BE2C (cell line): ENCODE measurements around the gene ANKRD7.

Experiments used
- DNase-seq: peaks from one replicate; pipeline ENCODE4 v3.0.0-alpha.2; 2020
- H3K27me3 ChIP-seq: fragments of 250-450 bp; sonication (Bioruptor Pico); 2 replicates; pipeline ENCODE4 v1.5.1; 2020; ENCODE audit warnings: mild to moderate bottlenecking
- H3K36me3 ChIP-seq: fragments of 250-450 bp; sonication (Bioruptor Pico); 2 replicates; pipeline ENCODE4 v1.5.1; 2020; ENCODE audit warnings: mild to moderate bottlenecking
- H3K4me1 ChIP-seq: fragments of 250-450 bp; sonication (Bioruptor Pico); 2 replicates; pipeline ENCODE4 v1.5.1; 2020
- H3K4me3 ChIP-seq: 2 replicates; pipeline ENCODE4 v1.5.1; 2011; ENCODE audit warnings: low read depth, low read length
- H3K9me3 ChIP-seq: fragments of 250-450 bp; sonication (Bioruptor Pico); 2 replicates; pipeline ENCODE4 v1.5.1; 2020
- CTCF ChIP-seq: IDR thresholded peaks from 2 replicates; pipeline ENCODE4 v1.5.1; 2012; ENCODE audit warnings: mild to moderate bottlenecking, low read depth, low read length

ANKRD7 gene

GRCh38 chr7:118259115-118259514, 34.6 kb downstream of the ANKRD7 start:
- H3K27me3 ChIP-seq: no peaks in the 10 kb centered on the region; the same call in 1 of the 2 replicates
- H3K36me3 ChIP-seq: no peaks in the 10 kb centered on the region
- H3K4me1 ChIP-seq: no peaks in the 10 kb centered on the region
- no peak overlapping the region for H3K4me3 ChIP-seq
- no peak for TF ChIP-seq CTCF
- H3K9me3 ChIP-seq: no peaks in the 10 kb centered on the region
- DNase-seq: no peak

GRCh38 chr7:118264836-118265235, 40.3 kb downstream of the ANKRD7 start:
- Histone ChIP-seq H3K27me3 (no peaks in the 10 kb centered on the region; the same call in 1 of the 2 replicates), H3K9me3 (no peaks in the 10 kb centered on the region), H3K4me1 (no peaks in the 10 kb centered on the region), H3K36me3 (no peaks in the 10 kb centered on the region), H3K4me3 (no peak overlapping the region)
- no peak for TF ChIP-seq CTCF
- no peak for DNase-seq

GRCh38 chr7:118280319-118281012, 56.0 kb downstream of the ANKRD7 start:
- TF ChIP-seq CTCF: no peak
- no peak for DNase-seq

GRCh38 chr7:118281196-118281595, 56.7 kb downstream of the ANKRD7 start:
- no peak for TF ChIP-seq CTCF
- DNase-seq: no peak
- H3K36me3 ChIP-seq: no peaks in the 10 kb centered on the region
- no peaks in the 10 kb centered on the region for H3K9me3 ChIP-seq
- no peak overlapping the region for H3K4me3 ChIP-seq
- no peaks in the 10 kb centered on the region for H3K27me3 ChIP-seq
- H3K4me1 ChIP-seq: no peaks in the 10 kb centered on the region

More at GRCh38 chr7:118280319-118281012, 56.0 kb downstream of the ANKRD7 start:
- H3K9me3 ChIP-seq: no peaks in the 10 kb centered on the region
- H3K4me1 ChIP-seq: no peaks in the 10 kb centered on the region
- no peak overlapping the region for H3K4me3 ChIP-seq
- no peaks in the 10 kb centered on the region for H3K27me3 ChIP-seq
- H3K36me3 ChIP-seq: no peaks in the 10 kb centered on the region

DNA sequence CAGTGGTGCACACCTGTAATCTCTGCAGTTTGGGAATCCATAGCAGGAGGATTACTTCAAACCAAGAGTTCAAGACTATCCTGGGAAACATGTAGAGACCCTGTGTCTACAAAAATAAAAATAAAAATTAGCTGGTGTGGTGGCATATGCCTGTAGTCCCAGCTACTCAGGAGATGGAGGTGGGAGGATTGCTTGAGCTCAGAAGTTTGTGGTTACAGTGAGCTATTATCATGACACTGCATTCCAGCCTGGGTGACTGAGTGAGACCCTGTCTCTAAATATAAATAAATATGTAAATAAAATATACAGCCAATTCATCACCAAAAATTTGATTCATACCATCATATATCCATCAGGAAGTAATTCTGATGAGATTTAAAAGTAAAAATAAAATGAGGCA, 60.9 kb downstream of the ANKRD7 start:
- TF ChIP-seq CTCF: no peak
- Histone ChIP-seq H3K36me3 (no peaks in the 10 kb centered on the region), H3K27me3 (no peaks in the 10 kb centered on the region), H3K4me3 (no peak overlapping the region), H3K4me1 (no peaks in the 10 kb centered on the region), H3K9me3 (no peaks in the 10 kb centered on the region)
- no peak for DNase-seq

DNA sequence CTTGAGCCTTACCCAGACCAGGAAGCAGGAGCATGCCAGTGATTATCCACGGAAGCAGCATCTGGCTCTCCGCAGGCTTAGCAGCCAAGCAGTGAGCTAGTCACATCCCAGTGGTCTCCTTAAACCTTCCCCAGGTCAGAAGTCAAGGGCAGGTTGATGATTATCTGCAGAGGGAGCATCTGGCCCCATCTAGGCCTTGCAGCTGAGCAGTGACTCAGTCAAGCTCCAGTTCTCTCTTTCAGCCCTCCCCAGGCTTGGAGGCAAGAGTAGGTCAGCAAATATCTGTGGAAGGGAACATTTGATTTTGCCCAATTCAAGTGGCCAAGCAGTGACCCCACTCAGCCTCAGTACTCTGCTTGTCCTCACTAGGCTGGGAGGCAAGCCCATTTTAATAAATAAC, 61.6 kb downstream of the ANKRD7 start:
- Histone ChIP-seq H3K36me3 (no peaks in the 10 kb centered on the region), H3K27me3 (no peaks in the 10 kb centered on the region), H3K4me3 (no peak overlapping the region), H3K4me1 (no peaks in the 10 kb centered on the region), H3K9me3 (no peaks in the 10 kb centered on the region)
- no peak for DNase-seq
- TF ChIP-seq CTCF: no peak
